KG1 (cell line): ENCODE data around the gene HIRIP3.
"Not testable (repeated sequence)": the region's sequence is repeated elsewhere in the genome, so short reads cannot be mapped to it uniquely, and the experiment has no call there.

Experiments used
- DNase-seq: peaks from one replicate; lab custom pipeline; 2025; lab: John Stamatoyannopoulos, UW

Gene HIRIP3, protein sequence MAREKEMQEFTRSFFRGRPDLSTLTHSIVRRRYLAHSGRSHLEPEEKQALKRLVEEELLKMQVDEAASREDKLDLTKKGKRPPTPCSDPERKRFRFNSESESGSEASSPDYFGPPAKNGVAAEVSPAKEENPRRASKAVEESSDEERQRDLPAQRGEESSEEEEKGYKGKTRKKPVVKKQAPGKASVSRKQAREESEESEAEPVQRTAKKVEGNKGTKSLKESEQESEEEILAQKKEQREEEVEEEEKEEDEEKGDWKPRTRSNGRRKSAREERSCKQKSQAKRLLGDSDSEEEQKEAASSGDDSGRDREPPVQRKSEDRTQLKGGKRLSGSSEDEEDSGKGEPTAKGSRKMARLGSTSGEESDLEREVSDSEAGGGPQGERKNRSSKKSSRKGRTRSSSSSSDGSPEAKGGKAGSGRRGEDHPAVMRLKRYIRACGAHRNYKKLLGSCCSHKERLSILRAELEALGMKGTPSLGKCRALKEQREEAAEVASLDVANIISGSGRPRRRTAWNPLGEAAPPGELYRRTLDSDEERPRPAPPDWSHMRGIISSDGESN

DNA sequence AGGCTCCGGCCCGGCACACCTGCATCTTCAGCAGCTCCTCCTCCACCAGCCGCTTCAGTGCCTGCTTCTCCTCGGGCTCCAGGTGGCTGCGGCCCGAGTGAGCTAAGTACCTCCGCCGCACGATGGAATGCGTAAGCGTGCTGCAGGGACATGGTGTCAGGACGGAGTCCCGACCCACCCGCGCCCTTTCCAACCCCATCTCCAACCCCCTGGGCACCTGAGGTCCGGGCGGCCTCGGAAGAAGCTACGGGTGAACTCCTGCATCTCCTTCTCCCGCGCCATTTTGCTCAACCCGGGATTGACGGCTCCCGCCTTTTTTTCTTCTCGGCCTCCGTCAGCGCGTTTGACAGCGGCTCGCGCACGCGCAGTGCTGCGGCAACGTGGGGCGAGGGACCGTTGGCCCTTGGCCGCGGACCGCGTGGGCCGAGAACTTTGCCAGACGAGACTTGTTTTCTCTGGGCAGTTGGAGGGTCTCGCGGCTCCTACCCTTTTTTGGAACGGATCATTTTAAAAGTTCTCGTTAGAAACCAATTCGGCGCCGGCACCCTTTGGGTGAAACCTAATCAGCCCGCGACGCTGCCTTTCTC is at the start of gene HIRIP3:
Gene HIRIP3, minus strand, starts transcription at position 294 of the 587 bp plus-strand sequence. Its CDS starts 12 bp downstream, at position 282.
- peak; percentile 87 for DNase-seq

DNA sequence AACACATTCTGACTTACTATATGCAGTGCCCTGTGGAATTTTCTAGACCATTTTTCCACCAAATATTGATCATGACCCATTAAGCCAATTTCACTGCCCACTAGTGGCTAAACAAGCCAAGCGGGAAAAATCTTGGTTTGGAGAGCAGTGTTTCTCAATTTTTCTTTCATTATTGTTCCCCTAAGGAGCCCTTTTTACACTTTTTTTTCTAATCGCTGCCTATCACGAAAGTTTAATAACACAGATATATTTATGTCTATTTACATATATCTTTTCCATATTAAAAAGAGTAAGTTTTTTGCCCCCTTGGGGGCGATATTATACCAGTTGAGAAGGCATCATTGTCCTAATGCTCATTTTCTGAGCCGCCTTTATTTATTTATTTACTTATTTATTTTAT is 46.4 kb upstream of the HIRIP3 start:
- DNase-seq = no peak

DNA sequence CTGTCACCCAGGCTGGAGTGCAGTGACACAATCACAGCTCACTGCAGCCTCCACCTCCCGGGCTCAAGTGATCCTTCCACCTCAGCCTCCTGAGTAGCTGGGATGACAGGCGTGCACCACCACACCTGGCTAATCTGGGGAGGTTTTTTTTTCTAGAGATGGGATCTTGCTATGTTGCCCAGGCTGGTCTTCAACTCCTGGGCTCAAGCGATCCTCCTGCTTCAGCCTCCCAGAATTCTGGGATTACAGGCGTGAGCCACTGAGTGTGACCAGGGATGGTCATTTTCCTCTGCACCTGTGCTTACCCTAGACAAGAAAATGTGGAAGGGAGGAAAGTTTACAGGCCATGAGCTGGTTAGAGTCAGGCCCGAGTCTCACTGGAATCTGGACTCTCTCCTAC is 45.3 kb upstream of the HIRIP3 start:
- not testable (repeated sequence) for DNase-seq

DNA sequence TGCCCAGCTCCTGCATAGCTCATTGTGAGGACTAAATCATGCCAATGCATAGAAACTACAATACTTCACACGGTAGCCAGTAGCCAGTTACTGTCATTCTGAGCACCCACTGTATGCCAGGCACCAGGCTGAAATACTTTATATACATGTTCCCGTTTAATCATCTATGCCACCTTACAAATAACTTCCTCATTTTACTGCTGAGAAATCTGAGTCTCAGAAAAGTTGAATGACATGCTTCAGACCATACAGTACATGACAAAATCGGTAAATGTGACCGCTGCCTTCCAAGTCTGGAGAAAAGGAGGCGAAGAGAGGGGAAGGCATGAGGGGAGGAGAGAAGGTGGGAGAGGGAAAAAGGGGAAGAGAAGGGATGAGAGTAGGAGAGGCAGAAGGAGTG is 44.8 kb upstream of the HIRIP3 start:
- no peak for DNase-seq

DNA sequence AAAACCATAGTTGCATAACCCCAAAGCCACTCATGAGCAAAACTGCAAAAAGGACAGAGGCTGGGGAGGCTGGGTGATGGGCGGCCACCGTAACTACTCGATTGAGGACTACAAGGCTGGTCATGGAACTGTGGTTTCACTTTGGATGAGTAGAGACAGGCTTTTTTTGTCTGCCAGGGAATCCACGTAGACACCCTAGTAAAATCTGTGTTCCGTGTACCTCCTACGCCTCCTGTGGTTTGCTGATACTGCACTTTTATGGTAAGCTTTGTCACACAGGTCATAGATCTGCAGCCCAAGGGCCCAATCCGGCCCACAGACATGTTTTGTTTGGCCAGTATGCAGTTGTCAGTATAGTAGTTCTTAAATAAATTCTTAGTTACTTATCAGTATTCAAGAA is 37.9 kb upstream of the HIRIP3 start:
- no peak for DNase-seq

DNA sequence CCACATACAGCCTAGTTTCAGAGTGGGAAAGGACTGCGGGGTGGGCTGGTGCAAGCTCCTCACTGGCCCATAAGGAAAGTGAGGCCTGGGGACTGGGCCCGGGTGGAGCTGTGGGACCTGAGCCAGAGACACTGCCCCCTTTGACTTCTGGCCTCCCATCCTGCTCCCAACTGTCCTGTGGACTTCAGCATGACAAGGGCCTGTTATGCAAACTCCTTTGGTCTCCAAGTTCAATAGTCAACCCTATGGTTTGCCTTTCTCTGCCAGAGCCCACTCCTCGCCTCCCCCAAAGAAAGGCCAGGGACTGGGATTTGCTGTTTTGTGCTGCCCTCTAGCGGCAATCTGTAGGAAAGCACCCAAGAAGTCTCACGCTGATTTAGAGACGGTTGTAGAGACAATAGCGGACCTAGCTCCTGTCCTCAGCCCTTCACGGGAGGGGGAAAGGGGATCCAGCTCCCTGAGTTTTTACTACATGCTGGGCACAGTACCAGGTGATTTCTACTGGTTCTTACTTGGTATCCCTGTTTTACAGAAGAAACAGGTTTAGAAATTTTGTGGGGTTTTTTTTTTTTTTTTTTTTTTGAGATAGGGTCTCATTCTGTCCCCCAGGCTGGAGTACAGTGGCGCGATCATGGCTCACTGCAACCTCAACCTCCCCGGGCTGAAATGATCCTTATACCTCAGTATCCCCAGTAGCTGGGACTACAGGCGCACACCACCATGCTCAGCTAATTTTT is 36.8 kb upstream of the HIRIP3 start:
- peak; percentile 40 for DNase-seq

DNA sequence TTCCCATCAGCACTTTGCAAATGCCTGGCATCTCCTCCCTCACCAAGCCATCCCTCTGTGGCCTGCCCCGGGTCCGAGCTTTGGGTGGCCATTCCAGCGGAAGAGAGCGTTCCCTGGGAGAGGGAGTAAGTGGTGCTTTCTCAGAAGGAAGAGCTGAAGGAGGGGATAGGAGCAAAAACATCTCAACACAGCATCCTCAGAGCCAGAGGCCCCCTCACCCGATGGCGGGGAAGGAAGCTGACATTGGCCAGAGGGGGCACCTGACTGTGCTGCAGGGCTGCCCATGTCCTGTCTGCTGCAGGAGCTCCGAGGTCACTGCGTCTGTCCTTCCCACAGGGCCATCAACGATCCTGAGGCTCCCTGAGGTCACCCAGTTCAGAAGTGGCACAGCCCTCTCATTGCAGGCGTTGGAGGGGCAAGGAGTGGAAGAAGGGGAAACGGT is 36.1 kb upstream of the HIRIP3 start:
- no peak for DNase-seq

DNA sequence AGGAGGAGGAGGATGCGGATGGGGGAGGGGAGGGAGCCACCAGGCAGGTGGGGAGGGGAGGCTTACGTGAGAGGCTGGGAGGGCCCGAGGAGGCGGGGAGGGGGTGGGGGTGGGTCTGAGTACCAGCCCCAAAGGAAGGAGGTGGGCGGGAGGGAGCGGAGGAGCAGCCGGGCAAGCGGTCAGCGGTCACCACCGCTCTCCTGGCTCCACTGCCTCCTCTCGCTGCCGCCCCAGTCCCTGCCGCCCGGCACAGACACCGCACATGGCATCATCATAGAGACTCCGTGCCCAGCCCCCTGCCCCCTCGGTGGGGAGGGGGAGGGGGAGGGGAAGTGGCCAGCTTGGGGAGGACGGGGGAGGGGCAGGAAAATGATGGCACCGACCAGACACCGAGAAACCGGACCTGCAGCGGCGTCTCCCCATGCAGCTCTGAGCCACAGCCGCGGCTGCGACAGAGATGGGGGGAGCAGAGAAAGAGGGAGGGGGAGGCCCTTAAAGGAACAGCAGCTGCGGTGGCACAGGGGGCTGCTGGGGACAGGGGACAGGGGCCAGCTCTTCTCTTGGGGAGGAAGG is 35.5 kb upstream of the HIRIP3 start, which contains the start of gene TLCD3B:
Gene TLCD3B, minus strand, starts transcription at position 431 of the 573 bp plus-strand sequence. CDS start 744 bp downstream, outside the sequence.
- no peak for DNase-seq

DNA sequence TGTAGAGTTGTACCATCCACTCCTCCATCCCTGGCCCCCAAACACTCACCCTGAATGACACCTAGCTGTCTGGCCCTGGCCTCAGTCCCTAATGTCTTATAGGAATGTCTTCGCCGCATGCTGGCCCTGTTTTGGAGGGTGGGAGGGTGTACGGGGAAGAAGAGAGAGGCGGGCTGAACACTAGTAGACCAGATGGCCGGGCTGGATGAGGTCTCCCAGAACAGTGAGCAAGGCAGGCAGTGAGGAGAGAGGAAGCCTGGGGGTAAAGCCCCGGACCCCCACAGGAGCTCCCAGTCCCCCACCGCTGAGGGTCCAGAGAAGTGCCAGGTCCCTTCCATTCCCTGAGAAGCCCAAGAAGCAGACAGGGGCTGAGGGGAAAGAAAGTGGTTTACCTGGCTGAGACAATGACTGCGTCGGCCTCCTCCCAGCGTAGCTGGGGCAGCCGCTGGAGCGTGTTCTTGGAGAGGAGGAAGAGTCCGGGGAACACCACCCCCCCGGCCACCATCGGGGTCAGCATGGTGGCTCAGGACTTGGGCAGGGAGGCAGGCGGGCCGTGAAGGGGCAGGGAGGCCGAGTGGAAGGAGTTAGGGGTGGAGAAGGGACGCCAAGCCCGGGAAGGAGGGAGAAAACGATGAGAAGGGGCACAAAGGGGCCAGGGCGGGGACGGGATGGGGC is 34.7 kb upstream of the HIRIP3 start:
- DNase-seq = no peak

DNA sequence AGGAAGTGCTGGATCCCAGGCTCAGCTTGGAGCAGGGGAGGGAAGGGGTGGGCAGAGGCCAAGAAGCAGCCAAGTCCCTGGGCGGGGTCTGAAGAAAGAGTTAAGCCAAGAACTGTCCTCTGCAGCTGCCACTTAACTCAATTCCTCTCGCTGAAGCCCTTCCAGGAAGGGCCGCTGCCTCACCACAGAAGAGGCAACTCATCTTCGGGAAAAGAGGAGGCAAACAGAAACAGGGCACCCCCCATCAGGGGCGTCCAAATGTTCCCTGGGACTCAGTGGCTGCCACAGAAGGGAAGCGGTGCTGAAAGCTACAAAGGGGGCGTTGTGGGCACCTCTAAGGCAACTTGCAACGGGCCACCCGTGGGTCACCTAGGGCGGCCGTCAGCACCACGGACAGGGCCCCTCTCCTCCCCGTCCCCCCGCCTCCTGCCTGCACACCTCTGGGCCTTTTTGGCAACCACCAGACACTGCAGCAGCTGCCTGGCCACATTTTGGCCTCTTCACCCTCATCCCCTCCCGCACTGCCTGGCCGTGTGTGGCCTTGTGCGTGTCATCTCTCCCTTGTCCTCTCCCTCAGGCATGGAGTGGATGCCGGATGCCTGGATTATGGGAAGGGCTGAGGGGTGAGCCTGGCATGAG is 33.1 kb upstream of the HIRIP3 start:
- no peak for DNase-seq

DNA sequence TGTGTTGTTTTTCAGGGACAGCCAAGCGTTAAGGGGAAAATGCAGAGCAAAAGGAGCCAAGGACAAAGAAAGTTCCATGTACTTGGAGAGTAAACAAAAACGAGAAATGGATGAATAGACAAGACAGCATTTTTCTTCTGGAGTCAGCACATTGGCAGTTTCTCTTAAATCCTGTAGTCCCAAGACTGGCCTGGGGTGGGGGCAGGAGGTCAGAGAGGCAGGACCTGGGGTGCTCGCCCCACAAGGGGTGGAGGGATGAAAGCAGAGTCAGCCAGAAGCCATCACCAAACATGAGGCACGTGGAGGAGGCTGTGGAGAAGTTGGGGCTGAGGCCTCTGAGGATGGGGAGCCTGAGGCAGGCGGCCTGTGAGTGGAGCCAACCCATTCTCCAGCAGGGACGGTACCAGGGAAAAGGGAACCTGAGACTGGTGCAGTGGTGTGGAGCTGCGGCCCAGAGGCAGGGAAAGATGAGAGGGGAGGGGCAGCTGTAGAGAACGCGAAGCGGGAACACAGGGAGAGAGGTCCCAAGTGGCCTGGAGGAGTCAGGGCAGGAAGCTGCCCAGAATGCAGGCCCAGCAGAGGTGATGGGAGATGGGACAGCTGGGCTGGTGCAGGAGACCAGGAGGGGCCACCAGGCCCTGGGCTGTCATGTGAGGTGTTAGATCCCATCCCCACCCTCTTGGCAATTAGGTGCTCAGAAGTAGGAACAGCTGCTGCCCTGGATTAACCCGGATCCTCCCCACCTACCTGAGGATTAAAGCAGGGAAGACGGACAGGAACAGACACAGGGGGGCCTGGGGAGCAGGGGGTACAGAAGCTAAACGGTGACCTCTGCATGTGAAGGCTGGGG is 32.4 kb upstream of the HIRIP3 start:
- no peak for DNase-seq

DNA sequence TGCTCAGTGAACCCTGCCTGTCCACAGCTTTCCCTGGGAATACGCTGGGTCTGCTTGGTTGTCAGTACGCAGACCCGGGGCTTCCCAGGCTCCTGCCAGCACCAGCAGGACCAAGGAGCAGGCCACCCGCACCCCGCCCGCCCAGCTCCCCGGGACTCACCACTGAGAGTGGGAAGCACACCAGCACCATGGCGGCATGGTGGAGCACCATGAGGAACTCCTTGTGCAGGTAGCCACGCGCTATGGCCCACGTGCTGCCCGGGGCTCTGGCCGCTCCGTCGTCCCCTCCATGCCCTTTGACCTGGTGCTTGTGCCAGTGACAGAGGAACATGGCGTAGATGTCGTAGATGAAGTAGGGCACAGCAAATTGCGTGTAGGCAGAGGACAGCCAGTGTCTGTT is 31.0 kb upstream of the HIRIP3 start:
- DNase-seq = no peak

DNA sequence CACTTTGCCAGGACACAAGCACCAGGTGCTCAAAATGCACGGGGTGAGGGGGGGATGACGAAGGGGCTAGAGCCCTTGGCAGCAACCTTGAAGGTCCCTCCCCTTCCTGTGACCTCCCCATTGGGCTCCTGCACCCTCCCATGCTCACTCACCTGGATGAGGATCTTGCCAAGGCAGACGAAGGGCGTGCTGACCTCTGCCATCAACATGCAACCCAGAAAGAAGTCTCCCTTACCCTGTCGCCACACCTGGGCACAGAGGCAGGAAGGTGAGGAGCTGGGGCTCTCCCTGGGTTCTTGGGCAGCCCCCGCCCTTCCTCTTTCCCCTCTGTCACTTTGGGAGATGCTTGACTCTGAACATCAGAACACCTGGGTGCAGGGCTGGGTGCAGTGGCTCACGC is 30.2 kb upstream of the HIRIP3 start:
- no peak for DNase-seq

DNA sequence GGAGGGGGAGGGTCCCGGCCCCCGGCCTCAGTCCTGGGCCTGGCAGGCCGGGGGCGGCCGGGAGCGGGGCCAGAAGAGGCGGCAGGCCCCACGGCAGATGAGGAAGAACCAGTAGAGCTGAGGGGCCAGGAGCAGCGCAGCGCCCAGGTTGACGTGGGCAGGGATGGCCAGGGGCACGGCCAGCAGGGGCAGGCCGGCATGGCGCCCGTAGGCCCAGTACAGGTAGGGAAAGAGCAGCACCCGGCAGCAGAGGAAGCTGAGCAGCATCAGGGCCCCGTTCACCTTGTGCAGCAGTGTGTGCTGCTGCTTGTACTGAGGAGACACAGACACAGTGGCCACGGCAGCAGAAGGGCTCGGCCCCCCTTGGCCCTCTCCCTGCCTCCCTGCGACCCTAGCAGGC is 29.7 kb upstream of the HIRIP3 start:
- DNase-seq = no peak

DNA sequence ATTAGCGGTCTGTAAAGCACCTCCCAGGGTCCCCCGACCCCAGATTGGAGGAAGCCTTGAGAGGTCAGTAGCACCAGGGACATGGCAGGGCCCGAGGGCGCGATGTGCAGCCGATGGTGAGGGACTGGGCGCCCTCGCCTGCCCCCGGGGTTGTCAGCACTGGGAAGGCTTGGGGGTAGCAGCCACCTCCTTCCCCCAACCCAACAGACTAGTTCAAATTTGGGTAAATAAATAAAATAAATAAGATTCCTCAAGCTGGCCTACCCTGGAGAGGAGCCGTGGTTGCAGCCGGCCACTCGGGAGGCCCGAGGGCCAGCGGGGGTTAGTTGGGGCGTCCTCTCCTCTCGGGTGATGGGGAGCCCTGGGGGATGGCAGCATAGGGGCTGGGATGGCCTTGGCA is 29.0 kb upstream of the HIRIP3 start:
- DNase-seq = no peak

DNA sequence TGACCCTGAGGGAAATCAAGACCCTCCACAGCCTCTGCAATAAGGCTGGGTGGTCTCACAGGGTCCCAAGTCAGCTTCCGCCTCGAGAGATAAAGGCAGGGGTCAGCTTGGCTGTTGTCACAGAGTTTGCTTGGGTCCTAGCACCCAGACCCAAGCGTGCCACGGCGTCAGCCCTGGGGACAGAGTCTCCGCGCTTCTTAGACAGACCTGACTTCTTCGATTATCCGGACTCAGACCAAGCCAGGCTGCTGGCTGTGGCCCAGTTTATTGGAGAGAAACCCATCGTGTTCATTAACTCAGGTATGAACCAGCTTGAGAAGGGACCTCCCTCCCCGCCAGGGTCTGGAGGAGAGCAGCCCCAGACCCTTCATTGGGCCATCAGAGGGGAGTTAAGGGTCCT is 28.2 kb upstream of the HIRIP3 start:
- DNase-seq = no peak

DNA sequence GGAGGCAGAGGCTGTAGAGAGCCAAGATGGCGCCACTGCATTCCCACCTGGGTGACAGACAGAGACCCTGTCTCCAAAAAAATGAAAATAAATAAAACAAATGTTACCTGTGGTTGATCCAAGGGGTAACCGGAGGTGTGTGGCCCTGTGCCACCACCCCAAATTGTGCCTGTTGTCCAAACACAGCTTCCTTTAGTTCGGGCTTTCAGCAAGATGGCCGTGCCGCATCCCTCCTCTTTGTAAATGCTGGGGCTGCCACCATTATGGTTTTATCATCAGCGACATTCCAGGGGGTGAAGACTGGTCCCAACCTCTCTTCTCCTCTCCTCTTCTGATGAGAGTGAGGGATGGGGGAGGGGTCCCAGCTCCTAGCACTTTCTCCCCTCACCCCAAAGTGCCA is 27.5 kb upstream of the HIRIP3 start, which contains the start of gene C16orf92:
Gene C16orf92, plus strand, starts transcription at position 312 of the 400 bp plus-strand sequence. CDS start 143 bp downstream, outside the sequence.
- DNase-seq = no peak

DNA sequence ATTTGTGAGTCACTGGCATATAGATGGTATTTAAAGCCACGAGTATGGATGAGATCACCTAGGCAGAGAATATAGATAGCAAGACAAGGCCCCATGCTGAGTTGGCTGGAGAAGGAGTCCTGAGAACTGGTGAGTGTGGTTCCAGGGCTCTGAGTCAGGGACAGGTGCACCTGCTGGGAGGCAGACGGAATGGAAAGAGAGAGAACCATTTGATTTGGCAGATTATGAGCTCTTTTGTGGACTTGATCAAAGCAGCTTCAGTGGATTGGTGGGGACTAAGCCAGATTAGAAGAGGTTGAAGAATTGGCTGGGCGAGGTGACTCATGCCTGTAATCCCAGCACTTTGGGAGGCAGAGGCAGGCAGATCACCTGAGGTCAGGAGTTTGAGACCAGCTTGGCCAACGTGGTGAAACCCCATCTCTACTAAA is 23.3 kb upstream of the HIRIP3 start:
- DNase-seq = no peak

DNA sequence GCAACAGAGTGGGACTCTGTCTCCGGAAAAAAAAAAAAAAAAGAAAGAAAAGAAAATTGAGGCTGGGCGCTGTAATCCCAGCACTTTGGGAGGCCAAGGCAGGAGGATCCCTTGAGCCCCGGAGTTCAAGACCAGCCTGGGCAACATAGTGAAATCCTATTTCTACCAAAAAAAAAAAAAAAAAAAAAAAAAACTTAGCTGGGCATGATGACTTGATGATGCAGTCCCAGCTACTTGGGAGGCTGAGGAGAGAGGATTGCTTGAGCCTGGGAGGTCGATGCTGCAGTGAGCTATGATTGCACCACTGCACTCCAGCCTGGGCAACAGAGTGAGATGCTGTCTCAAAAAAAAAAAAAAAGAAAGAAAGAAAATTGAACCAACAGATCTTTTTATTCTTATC is 22.5 kb upstream of the HIRIP3 start:
- DNase-seq = not testable (repeated sequence)

DNA sequence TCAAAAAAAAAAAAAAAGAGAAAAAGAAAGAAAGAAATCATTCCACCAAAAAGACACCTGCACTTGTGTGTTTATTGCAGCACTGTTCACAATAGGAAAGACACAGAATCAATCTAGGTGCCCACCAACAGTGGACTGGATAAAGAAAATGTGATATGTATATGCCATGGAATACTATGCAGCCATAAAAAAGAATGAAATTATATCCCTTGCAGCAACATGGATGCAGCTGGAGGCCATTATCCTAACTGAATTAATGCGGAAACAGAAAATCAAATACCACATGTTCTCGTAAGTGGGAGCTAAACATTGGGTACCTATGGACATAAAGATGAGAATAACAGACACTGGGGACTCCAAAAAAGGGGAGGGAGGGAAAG is 21.9 kb upstream of the HIRIP3 start:
- no peak for DNase-seq
